Measurements from ENCODE around the gene FLOT1. TPM values are rescaled to one million over a fixed set of nuclear protein-coding genes. Genes with fewer than 3 reads are reported as not detected.

Gene FLOT1
- total RNA-seq, 1 experiment from 2014 or later, result 111 TPM

GRCh38 chr6:30678964-30679726 lies 63.3 kb downstream of the FLOT1 start:
- Histone ChIP-seq H2BK20ac (ENCODE audit: low read depth, low read length, poor library complexity, severe bottlenecking) (no peak overlapping the region), H3K4me2 (ENCODE audit: insufficient read depth, insufficient read length, low read length) (peak overlapping the region; percentile 7), H3K27ac (ENCODE audit: insufficient read length, low read depth, low read length) (no peak overlapping the region), H3K23me2 (ENCODE audit: insufficient read length, low read depth, low read length, poor library complexity, severe bottlenecking) (peaks cover 3% of the 10 kb centered on the region), H3K14ac (ENCODE audit: insufficient read depth, low read length) (no peak overlapping the region; the same call in 1 of the 2 replicates), H3K18ac (ENCODE audit: insufficient read length, low read depth, low read length) (no peak overlapping the region), H2BK15ac (ENCODE audit: low read depth, low read length) (no peak overlapping the region), H4K8ac (replicated peaks; ENCODE audit: insufficient read length, low read depth, low read length) (no peak overlapping the region), H3K9ac (ENCODE audit: extremely low read depth, insufficient read length, low read length) (no peak overlapping the region), H2BK5ac (ENCODE audit: insufficient read length, low read length) (no peak overlapping the region), H3K56ac (ENCODE audit: insufficient read length, low read depth, low read length) (no peak overlapping the region), H3K4me1 (ENCODE audit: insufficient read depth, low read length) (peaks cover 14% of the 10 kb centered on the region; the same call in 1 of the 2 replicates), H2BK120ac (ENCODE audit: low read depth, low read length, poor library complexity, severe bottlenecking) (no peak overlapping the region), H2BK12ac (ENCODE audit: insufficient read length, low read depth, low read length) (no peak overlapping the region), H2AFZ (ENCODE audit: low read length) (no peak overlapping the region), H4K20me1 (ENCODE audit: control insufficient read depth, insufficient read depth, insufficient read length) (no peaks in the 10 kb centered on the region), H3T11ph (ENCODE audit: low read length) (no peak overlapping the region), H4K91ac (ENCODE audit: insufficient read length, low read depth, low read length) (no peak overlapping the region), H2AK5ac (ENCODE audit: insufficient read length, low read length) (no peak overlapping the region), H4K5ac (ENCODE audit: insufficient read length, low read depth, low read length) (no peak overlapping the region), H3K4ac (ENCODE audit: low read depth, low read length) (no peak overlapping the region), H3K27me3 (ENCODE audit: insufficient read depth, low read length) (no peaks in the 10 kb centered on the region), H3K9me3 (ENCODE audit: control insufficient read depth, low read depth, low read length) (no peaks in the 10 kb centered on the region), H3K79me2 (ENCODE audit: insufficient read depth, low read length) (no peaks in the 10 kb centered on the region; the same call in 1 of the 2 replicates), H3K79me1 (ENCODE audit: insufficient read depth, low read depth, low read length, poor library complexity, severe bottlenecking) (no peaks in the 10 kb centered on the region), H3K23ac (ENCODE audit: insufficient read length, low read depth, low read length) (no peak overlapping the region)
- WGBS (ENCODE audit: extremely low coverage, insufficient read length, low lambda C conversion rate), result no CpG with 5 or more reads among the region's 31 CpGs
- Mint-ChIP-seq H3K27me3 (ENCODE audit: low read depth) (no peaks in the 10 kb centered on the region), H3K4me3 (peak overlapping the region; percentile 60 to 69), H3K9me3 (no peaks in the 10 kb centered on the region; a peak in 1 of 5 replicates), H3K27ac (peak overlapping the region in 1 of 3 experiments; percentile 64; a peak in 1 of 7 replicates), H3K36me3 (ENCODE audit: insufficient read depth in 1 of 3, low read depth in 3 of 3) (peaks cover 10 to 30% (median 25%) of the 10 kb centered on the region in 3 experiments; a peak in 6 of 7 replicates), H3K4me1 (peaks cover 39 to 42% of the 10 kb centered on the region in 2 experiments)
- peak; percentile 89 for DNase-seq
- peak; percentile 98 for TF ChIP-seq CTCF (conservative IDR thresholded peaks at IDR 0.05)

Other genes with a start within 250 kb of the FLOT1 start
- gene GNL1, start 186.2 kb downstream of the FLOT1 start, total RNA-seq (2021), result 79.7 and 83.5 TPM in 2 replicates
- 15.8 and 17.0 TPM in 2 replicates for gene PRR3, start 185.4 kb downstream of the FLOT1 start, total RNA-seq (2021)
- gene ABCF1, start 171.2 kb downstream of the FLOT1 start, total RNA-seq (2021), result 118 TPM in 2 replicates
- 123 and 126 TPM in 2 replicates for gene PPP1R10, start 125.4 kb downstream of the FLOT1 start, total RNA-seq (2021)
- 49.7 and 54.0 TPM in 2 replicates for gene MRPS18B, start 124.8 kb downstream of the FLOT1 start, total RNA-seq (2021)
- gene ATAT1, start 115.8 kb downstream of the FLOT1 start, total RNA-seq (2021), result 19.6 and 20.1 TPM in 2 replicates
- 22.2 and 23.9 TPM in 2 replicates for gene C6orf136, start 95.6 kb downstream of the FLOT1 start, total RNA-seq (2021)
- 34.5 and 34.8 TPM in 2 replicates for gene DHX16, start 69.7 kb downstream of the FLOT1 start, total RNA-seq (2021)
- gene PPP1R18, start 56.0 kb downstream of the FLOT1 start, total RNA-seq (2021), result 26.4 and 28.0 TPM in 2 replicates
- gene NRM, start 51.7 kb downstream of the FLOT1 start, total RNA-seq (2021), result 34.9 and 36.5 TPM in 2 replicates
- 72.2 and 77.6 TPM in 2 replicates for gene MDC1, start 25.4 kb downstream of the FLOT1 start, total RNA-seq (2021)
- 1,719 and 1,734 TPM in 2 replicates for gene TUBB, start 22.3 kb downstream of the FLOT1 start, total RNA-seq (2021)
- gene IER3, start 1.9 kb upstream of the FLOT1 start, total RNA-seq (2021), result 42.9 and 43.5 TPM in 2 replicates
- 254 and 258 TPM in 2 replicates for gene DDR1, start 141.8 kb upstream of the FLOT1 start, total RNA-seq (2021)
- 58.2 and 60.8 TPM in 2 replicates for gene GTF2H4, start 165.5 kb upstream of the FLOT1 start, total RNA-seq (2021)
- gene VARS2, start 171.6 kb upstream of the FLOT1 start, total RNA-seq (2021), result 61.9 and 68.2 TPM in 2 replicates
- not detected in 2 replicates for gene SFTA2, start 189.5 kb upstream of the FLOT1 start, total RNA-seq (2021)
- 0.15 and 0.20 TPM in 2 replicates for gene MUCL3, start 198.3 kb upstream of the FLOT1 start, total RNA-seq (2021)
- gene MUC21, start 241.0 kb upstream of the FLOT1 start, total RNA-seq (2021), result not detected in 2 replicates

All from H9 (cell line).